HepG2 (cell line): ENCODE results near the gene CTSA. TPM values are rescaled to one million over a fixed set of nuclear protein-coding genes. Genes with fewer than 3 reads are reported as not detected.

ENCODE experiments used
- ELF3 ChIP-seq: IDR thresholded peaks from 2 replicates; pipeline ENCODE4 v1.6.1; 2016; ENCODE audit warnings: missing genetic modification reagents, missing compliant biosample characterization
- KLF11 ChIP-seq: IDR thresholded peaks from 2 replicates; pipeline ENCODE4 v1.6.1; 2016; ENCODE audit warnings: missing compliant biosample characterization
- NKX3-1 ChIP-seq: sonication (generic); formaldehyde crosslinking; IDR thresholded peaks from 2 replicates; pipeline ENCODE4 v1.5.0; 2020; ENCODE audit warnings: missing genetic modification reagents
- PCBP1 ChIP-seq: fragments of 200-400 bp; formaldehyde crosslinking; IDR thresholded peaks from 2 replicates; pipeline ENCODE4 v1.6.1; 2017; ENCODE audit warnings: mild to moderate bottlenecking, low read depth, low read length, borderline replicate concordance
- SPEN ChIP-seq: sonication (generic); formaldehyde crosslinking; IDR thresholded peaks from 2 replicates; pipeline ENCODE4 v1.5.1; 2020; ENCODE audit warnings: low read depth, mild to moderate bottlenecking, missing genetic modification reagents
- STAG1 ChIP-seq: sonication (generic); formaldehyde crosslinking; IDR thresholded peaks from 2 replicates; pipeline ENCODE4 v1.4.0; 2020; ENCODE audit warnings: missing genetic modification reagents
- YEATS4 ChIP-seq: sonication (generic); formaldehyde crosslinking; IDR thresholded peaks from 2 replicates; pipeline ENCODE4 v1.4.0; 2020; ENCODE audit warnings: missing genetic modification reagents, borderline replicate concordance
- ZFP82 ChIP-seq: sonication (generic); formaldehyde crosslinking; IDR thresholded peaks from 2 replicates; pipeline ENCODE4 v1.5.1; 2020; ENCODE audit warnings: mild to moderate bottlenecking, missing genetic modification reagents, borderline replicate concordance
- ZNF12 ChIP-seq: sonication (generic); formaldehyde crosslinking; IDR thresholded peaks from 2 replicates; pipeline ENCODE4 v1.5.0; 2020; ENCODE audit warnings: missing genetic modification reagents
- ZNF383 ChIP-seq: sonication (generic); formaldehyde crosslinking; IDR thresholded peaks from 2 replicates; pipeline ENCODE4 v1.4.0; 2020; ENCODE audit warnings: missing genetic modification reagents, mild to moderate bottlenecking, borderline replicate concordance
- ZNF550 ChIP-seq: sonication (generic); formaldehyde crosslinking; IDR thresholded peaks from 2 replicates; pipeline ENCODE4 v1.4.0; 2020; ENCODE audit warnings: mild to moderate bottlenecking, missing genetic modification reagents, borderline replicate concordance
- ZNF652 ChIP-seq: IDR thresholded peaks from 2 replicates; pipeline ENCODE4 v1.6.1; 2016; ENCODE audit warnings: low read depth, borderline replicate concordance
- ZNF746 ChIP-seq: sonication (generic); formaldehyde crosslinking; IDR thresholded peaks from 2 replicates; pipeline ENCODE4 v1.8.0; 2022; ENCODE audit warnings: mild to moderate bottlenecking, missing genetic modification reagents
- polyA plus RNA-seq, 8 experiments: library from polyadenylated mRNA; depleted of rRNA in 3 of 8; stranded (reverse) in 7 of 8; unstranded in 1 of 8; fragments of >200 nt; fragmentation: Illumina TruSeq in 4 of 8; extraction: Trizol in 4 of 8; gene quantifications; 2 replicates each; pipeline versions ENCODE4 v1.2.1 to v1.2.3, GENCODE V29; 2011 to 2016; ENCODE audit warnings: low read depth in 4 of 8, missing spikeins in 1 of 8, mixed read lengths in 1 of 8; ENCODE audit not compliant: insufficient read depth in 1 of 8
- total RNA-seq, 5 experiments: library from RNA; depleted of rRNA; stranded (reverse); fragments of >200 nt; fragmentation: Illumina TruSeq; extraction: Trizol; gene quantifications; 2 replicates each; pipeline ENCODE4 v1.2.3, GENCODE V29; 2016; ENCODE audit warnings: low read depth in 1 of 5
- TF ChIP-seq, protein P1 (sequence below): sonication (generic); formaldehyde crosslinking; IDR thresholded peaks from 2 replicates; pipeline ENCODE4 v1.4.0; 2020; ENCODE audit warnings: mild to moderate bottlenecking, low read depth, missing genetic modification reagents
- TF ChIP-seq, protein P2 (sequence below): sonication (generic); formaldehyde crosslinking; IDR thresholded peaks from 2 replicates; pipeline ENCODE4 v1.5.0; 2020; ENCODE audit warnings: missing genetic modification reagents
- TF ChIP-seq, protein P3 (sequence below): sonication (generic); formaldehyde crosslinking; IDR thresholded peaks from 2 replicates; pipeline ENCODE4 v1.5.0; 2020; ENCODE audit warnings: mild to moderate bottlenecking, missing genetic modification reagents
- TF ChIP-seq, protein P4 (sequence below): sonication (generic); formaldehyde crosslinking; IDR thresholded peaks from 2 replicates; pipeline ENCODE4 v1.8.0; 2022; ENCODE audit warnings: mild to moderate bottlenecking, missing genetic modification reagents
- TF ChIP-seq, protein P5 (sequence below): IDR thresholded peaks from 2 replicates; pipeline ENCODE4 v1.6.1; 2012; ENCODE audit warnings: low read depth, low read length, improper control_type of control experiment
- TF ChIP-seq, protein P6 (sequence below): sonication (generic); formaldehyde crosslinking; IDR thresholded peaks from 2 replicates; pipeline ENCODE4 v1.5.0; 2020; ENCODE audit warnings: mild to moderate bottlenecking, missing genetic modification reagents, borderline replicate concordance

CTSA gene
- total and polyA plus RNA-seq, 2 of the 13 experiments (the other 11 are each of a cell fraction or from before 2014, with no cell fraction given), result 202 to 231 TPM

DNA sequence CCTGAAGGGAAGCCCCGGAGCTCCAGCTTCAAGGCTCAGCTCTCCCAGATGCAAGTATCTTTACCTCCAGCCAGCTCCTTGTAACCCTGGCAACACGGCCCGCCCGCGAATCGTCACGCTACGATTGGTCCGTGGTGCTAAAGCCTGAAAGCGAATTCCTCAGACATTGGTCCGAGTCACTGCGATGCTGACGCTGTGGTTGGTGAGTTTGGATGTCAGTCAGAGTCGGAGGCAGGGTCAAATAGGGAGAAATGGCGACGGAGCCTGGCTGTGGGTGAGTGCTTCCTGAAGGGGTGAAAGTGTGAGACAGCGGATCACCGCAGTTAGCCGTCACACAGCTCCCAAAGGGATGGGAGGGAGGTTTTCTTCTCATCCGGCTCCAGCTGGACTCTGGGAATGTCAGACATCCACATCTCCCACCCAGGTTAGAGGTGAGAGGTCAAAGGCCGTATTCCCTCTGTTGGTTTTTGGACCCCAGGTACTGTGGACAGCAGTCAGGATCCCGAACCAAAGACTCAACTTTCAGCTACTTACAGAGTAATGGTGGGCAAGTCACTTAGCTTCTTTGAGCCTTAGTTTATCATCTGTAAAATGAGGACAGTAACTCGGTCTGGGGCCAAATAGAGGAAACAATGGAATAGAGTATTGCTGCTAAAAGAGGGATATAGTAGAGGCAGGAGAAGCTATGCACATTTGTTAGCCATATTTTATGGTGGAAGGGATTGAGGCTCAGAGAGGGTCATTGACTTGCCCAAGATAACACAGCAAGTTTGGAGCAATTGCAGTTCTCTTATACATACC, 9.9 kb upstream of the CTSA start, which contains the start of gene ZSWIM1 (continued):
- TF ChIP-seq ELF3 (no peak; the same call in 1 of the 2 replicates), STAG1 (no peak), YEATS4 (peak; percentile 95), SPEN (peak; percentile 58; the same call in 1 of the 2 replicates), NKX3-1 (CRISPR knock-in tag) (no peak), PCBP1 (no peak), ZNF550 (no peak), ZNF746 (no peak), ZFP82 (CRISPR knock-in tag) (no peak), ZNF12 (0 out of 2 replicates have a peak, but pooled peaks have one; percentile 21), ZNF383 (CRISPR knock-in tag) (no peak), ZNF652 (CRISPR knock-in tag) (peak; percentile 34; the same call in 1 of the 2 replicates), KLF11 (CRISPR knock-in tag) (peak; percentile 85; the same call in 1 of the 2 replicates)
- TF ChIP-seq, protein P1, sequence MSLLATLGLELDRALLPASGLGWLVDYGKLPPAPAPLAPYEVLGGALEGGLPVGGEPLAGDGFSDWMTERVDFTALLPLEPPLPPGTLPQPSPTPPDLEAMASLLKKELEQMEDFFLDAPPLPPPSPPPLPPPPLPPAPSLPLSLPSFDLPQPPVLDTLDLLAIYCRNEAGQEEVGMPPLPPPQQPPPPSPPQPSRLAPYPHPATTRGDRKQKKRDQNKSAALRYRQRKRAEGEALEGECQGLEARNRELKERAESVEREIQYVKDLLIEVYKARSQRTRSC, result no peak; the same call in 1 of the 2 replicates
- TF ChIP-seq, protein P2, sequence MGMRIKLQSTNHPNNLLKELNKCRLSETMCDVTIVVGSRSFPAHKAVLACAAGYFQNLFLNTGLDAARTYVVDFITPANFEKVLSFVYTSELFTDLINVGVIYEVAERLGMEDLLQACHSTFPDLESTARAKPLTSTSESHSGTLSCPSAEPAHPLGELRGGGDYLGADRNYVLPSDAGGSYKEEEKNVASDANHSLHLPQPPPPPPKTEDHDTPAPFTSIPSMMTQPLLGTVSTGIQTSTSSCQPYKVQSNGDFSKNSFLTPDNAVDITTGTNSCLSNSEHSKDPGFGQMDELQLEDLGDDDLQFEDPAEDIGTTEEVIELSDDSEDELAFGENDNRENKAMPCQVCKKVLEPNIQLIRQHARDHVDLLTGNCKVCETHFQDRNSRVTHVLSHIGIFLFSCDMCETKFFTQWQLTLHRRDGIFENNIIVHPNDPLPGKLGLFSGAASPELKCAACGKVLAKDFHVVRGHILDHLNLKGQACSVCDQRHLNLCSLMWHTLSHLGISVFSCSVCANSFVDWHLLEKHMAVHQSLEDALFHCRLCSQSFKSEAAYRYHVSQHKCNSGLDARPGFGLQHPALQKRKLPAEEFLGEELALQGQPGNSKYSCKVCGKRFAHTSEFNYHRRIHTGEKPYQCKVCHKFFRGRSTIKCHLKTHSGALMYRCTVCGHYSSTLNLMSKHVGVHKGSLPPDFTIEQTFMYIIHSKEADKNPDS, result no peak
- TF ChIP-seq, protein P3, sequence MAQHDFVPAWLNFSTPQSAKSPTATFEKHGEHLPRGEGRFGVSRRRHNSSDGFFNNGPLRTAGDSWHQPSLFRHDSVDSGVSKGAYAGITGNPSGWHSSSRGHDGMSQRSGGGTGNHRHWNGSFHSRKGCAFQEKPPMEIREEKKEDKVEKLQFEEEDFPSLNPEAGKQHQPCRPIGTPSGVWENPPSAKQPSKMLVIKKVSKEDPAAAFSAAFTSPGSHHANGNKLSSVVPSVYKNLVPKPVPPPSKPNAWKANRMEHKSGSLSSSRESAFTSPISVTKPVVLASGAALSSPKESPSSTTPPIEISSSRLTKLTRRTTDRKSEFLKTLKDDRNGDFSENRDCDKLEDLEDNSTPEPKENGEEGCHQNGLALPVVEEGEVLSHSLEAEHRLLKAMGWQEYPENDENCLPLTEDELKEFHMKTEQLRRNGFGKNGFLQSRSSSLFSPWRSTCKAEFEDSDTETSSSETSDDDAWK (CRISPR knock-in tag), result no peak
- TF ChIP-seq, protein P4, sequence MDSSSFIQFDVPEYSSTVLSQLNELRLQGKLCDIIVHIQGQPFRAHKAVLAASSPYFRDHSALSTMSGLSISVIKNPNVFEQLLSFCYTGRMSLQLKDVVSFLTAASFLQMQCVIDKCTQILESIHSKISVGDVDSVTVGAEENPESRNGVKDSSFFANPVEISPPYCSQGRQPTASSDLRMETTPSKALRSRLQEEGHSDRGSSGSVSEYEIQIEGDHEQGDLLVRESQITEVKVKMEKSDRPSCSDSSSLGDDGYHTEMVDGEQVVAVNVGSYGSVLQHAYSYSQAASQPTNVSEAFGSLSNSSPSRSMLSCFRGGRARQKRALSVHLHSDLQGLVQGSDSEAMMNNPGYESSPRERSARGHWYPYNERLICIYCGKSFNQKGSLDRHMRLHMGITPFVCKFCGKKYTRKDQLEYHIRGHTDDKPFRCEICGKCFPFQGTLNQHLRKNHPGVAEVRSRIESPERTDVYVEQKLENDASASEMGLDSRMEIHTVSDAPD (CRISPR knock-in tag), result no peak; the same call in 1 of the 2 replicates
- TF ChIP-seq, protein P5, sequence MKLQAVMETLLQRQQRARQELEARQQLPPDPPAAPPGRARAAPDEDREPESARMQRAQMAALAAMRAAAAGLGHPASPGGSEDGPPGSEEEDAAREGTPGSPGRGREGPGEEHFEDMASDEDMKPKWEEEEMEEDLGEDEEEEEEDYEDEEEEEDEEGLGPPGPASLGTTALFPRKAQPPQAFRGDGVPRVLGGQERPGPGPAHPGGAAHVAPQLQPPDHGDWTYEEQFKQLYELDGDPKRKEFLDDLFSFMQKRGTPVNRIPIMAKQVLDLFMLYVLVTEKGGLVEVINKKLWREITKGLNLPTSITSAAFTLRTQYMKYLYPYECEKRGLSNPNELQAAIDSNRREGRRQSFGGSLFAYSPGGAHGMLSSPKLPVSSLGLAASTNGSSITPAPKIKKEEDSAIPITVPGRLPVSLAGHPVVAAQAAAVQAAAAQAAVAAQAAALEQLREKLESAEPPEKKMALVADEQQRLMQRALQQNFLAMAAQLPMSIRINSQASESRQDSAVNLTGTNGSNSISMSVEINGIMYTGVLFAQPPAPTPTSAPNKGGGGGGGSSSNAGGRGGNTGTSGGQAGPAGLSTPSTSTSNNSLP, result 0 out of 2 replicates have a peak, but pooled peaks have one; percentile 10
- TF ChIP-seq, protein P6, sequence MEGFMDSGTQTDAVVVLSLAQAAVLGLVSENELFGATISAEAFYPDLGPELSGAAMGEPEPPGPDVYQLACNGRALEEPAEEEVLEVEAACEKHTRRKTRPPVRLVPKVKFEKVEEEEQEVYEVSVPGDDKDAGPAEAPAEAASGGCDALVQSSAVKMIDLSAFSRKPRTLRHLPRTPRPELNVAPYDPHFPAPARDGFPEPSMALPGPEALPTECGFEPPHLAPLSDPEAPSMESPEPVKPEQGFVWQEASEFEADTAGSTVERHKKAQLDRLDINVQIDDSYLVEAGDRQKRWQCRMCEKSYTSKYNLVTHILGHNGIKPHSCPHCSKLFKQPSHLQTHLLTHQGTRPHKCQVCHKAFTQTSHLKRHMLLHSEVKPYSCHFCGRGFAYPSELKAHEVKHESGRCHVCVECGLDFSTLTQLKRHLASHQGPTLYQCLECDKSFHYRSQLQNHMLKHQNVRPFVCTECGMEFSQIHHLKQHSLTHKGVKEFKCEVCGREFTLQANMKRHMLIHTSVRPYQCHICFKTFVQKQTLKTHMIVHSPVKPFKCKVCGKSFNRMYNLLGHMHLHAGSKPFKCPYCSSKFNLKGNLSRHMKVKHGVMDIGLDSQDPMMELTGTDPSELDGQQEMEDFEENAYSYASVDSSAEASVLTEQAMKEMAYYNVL (CRISPR knock-in tag), result no peak; the same call in 1 of the 2 replicates
